PFSK-1 (cell line): ENCODE measurements around the gene IL4.

Source experiments
- FOXP2 ChIP-seq: optimal IDR thresholded peaks from 2 replicates; pipeline ENCODE3; 2011; ENCODE audit warnings: borderline replicate concordance, control low read depth, inconsistent platforms; ENCODE audit not compliant: insufficient read depth; ENCODE audit errors: extremely low read length, extremely low read depth
- POLR2AphosphoS5 ChIP-seq: IDR thresholded peaks from 2 replicates; pipeline ENCODE4 v1.6.1; 2012; ENCODE audit warnings: low read depth, mild to moderate bottlenecking, control low read depth, low read length, moderate library complexity
- REST ChIP-seq, 2 experiments: IDR thresholded peaks; 2 replicates each; pipeline versions ENCODE4 v1.6.1 to v1.8.0; 2011 to 2012; ENCODE audit warnings: low read depth in 2 of 2, low read length in 2 of 2, control low read depth in 1 of 2, inconsistent platforms in 1 of 2, mild to moderate bottlenecking in 1 of 2, moderate library complexity in 1 of 2; ENCODE audit not compliant: insufficient read depth in 1 of 2
- SIN3A ChIP-seq: IDR thresholded peaks from 2 replicates; pipeline ENCODE4 v1.6.1; 2012; ENCODE audit warnings: mild to moderate bottlenecking, low read length, moderate library complexity, borderline replicate concordance; ENCODE audit not compliant: insufficient read depth
- TAF1 ChIP-seq: IDR thresholded peaks from 2 replicates; pipeline ENCODE4 v1.6.1; 2012; ENCODE audit warnings: low read length, control low read depth, borderline replicate concordance; ENCODE audit not compliant: insufficient read depth

GRCh38 chr5:132667761-132668705 lies 5.8 kb upstream of the IL4 start:
- no peak for TF ChIP-seq TAF1
- no peak for TF ChIP-seq POLR2AphosphoS5
- TF ChIP-seq FOXP2: no peak
- TF ChIP-seq REST (IDR thresholded peaks at IDR 0.05; ENCODE audit: insufficient read depth in 1 of 2, low read depth in 2 of 2, low read length in 2 of 2): no peak
- TF ChIP-seq SIN3A: no peak
